ENCODE measurements around the gene SLC25A42.
"Not testable (repeated sequence)": the region's sequence is repeated elsewhere in the genome, so short reads cannot be mapped to it uniquely, and the experiment has no call there.

The SLC25A42 gene

DNA sequence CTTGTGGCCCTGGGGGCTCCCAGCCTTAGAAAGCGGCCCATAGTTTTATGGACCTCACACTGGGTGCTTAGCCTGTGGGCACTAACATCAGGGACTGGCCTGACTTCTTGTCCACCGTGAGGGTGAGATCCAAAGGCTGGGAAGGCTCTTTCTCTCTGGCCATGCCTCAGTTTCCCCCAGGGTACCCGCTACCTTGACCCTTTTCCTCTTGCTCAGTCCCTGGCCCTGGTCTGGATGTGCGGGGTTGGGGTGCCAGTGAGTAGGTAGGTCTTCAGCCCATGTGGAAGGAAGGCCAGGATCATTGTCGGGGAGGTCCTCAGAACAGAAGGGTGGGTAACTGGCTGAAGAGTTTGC lies 76.1 kb downstream of the SLC25A42 start:
- no peak for FAIRE-seq

DNA sequence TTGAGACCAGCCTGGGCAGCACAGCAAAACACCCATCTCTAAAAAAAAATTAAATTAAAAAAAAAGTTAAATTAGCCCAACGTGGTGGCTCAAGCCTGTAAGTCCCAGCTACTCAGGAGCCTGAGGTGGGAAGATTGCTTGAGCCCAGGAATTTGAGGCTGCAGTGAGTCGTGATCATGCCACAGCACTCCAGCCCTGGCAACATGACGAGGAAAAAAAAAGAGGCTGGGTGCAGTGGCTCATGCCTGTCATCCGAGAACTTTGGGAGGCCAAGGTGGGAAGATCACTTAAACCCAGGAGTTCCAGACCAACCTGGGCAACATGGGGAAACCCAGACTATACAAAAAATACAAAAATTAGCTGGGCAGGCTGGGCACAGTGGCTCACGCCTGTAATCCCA lies 76.7 kb downstream of the SLC25A42 start:
- no peak for FAIRE-seq

DNA sequence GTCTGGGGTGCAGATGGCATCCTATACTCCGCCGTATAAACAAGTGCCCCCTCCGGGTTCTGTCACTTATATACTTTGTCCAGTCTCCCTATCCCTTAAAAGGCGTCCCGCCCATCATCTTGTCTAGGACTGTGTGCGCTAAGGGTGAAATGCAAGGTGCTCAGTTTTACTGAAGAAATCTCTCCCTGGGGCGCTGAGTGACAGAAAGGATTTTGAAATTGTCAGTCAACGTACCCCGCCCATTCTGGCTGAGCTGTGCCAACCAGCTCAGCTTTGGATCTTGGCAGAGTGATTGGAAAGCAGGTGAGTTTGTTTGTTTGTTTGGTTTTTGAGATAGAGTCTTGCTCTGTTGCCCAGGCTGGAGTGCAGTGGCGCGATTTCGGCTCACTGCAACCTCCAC lies 78.6 kb downstream of the SLC25A42 start:
- FAIRE-seq, result no peak

DNA sequence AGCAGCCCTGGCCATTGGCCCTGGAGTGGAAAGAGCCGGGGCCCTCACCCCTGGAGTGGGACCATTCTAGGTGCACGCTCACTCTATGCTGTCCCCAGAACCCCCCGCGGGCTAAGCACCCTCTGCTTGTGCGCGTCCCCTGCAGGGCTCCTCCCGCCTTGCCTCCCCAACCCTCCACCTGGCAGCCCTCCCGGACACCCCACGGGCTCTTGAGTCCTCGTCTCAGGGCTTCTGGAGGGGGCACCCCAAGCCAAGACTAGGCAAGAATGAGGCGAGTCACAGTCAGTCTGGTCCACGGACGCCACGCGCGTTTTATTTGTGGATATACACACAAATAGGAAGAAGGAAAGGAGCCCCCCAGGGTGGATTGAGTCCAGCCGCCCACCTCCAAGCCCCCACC lies 81.5 kb downstream of the SLC25A42 start:
- no peak for FAIRE-seq

DNA sequence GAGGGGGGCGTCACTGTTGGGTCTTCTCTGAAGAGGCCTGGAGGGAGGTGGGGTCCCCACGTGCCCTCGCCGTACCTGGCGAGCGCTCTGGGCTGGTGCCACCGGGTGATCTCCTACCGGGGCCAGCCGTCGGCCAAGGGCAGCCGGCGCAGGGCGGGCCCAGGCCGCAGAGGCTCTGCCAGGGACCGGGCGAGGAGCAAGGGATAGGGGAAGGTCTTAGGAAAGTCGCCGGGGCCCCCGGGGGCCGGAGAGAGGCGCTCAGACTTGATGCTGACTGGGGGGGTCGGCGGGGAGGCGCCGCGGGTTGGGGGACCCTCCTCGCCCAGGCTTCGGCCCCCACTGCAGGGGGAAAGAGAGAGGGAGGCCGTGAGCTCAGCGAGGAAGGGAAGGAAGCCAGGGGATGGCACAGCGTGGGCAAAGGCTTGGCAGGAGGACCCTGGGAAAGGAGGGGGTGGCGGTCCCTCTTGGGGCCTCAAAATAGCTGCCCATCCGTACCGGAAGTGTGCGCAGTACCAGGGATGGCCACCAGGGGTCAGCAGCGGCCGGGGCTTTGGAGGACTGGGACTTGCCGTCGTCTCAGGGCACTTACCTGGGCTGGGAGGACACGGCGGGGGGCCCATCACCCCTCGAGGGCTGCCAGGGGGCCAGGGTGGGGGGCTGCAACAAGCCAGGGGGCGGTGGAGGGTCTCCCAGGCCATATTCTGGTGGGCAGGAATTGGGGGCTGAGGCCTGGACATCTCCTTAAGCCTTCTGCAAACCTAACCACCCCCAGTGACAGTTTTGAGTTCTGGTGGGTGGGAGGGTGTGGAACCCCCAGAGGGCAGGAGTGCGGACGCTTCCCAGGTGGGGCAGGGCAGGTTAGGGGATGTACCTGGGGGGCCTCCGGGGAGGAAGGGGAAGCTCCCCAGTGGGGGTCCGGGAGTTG lies 82.2 kb downstream of the SLC25A42 start:
- no peak for FAIRE-seq

DNA sequence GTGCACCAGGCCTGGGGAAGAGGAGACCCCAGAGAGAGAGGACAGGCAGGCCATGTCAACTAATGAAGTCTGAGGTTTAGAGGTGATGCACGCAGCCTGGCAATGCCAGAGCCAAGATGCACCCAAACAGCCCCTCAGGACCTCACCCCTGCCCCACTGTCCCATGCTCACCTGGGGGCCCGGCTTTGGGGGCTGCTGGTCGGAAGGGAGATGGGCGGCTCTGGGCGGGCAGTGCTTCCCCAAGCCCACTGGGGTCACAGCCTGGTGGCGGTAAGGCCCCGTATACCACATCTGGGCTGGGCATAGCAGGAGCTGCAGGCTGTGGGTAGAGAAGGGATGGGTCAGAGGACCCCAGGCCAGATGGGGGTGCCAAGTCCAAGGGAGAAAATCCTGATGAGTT lies 83.1 kb downstream of the SLC25A42 start:
- no peak for FAIRE-seq

DNA sequence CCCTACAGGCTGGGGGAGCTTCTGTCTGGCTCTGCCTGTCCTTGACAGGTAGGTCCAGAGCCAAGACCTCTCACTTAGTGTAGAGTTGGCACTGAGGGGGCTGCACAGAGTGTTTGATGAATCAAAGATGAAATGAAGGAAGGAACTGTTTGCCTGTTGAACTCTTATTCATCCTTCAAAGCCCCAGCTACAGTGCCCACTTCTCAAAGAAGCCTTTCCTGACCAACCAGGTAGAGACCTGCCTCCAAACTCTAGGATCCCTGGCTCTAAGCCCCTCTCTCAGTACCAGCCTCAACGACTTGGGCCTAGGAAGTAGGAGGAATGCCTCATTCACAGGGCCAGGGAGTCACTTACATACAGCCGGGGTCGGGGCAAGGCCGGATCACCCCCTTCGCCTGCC lies 83.5 kb downstream of the SLC25A42 start:
- no peak for FAIRE-seq

DNA sequence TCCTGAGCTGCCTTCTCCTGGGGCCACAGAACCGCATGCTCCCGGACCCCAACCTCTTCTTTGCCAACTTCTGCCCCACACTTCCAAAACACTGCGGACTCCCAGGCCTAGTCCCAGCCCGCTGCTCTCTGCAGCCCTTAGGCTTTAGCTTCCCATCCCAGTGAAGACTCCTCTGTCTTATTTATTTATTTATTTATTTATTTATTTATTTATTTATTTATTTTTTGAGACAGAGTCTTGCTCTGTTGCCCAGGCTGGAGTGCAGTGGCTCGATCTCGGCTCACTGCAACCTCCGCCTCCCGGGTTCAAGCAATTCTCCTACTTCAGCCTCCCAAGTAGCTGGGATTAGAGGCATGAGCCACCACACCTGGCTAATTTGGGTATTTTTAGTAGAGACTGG lies 84.7 kb downstream of the SLC25A42 start:
- FAIRE-seq, result not testable (repeated sequence)

DNA sequence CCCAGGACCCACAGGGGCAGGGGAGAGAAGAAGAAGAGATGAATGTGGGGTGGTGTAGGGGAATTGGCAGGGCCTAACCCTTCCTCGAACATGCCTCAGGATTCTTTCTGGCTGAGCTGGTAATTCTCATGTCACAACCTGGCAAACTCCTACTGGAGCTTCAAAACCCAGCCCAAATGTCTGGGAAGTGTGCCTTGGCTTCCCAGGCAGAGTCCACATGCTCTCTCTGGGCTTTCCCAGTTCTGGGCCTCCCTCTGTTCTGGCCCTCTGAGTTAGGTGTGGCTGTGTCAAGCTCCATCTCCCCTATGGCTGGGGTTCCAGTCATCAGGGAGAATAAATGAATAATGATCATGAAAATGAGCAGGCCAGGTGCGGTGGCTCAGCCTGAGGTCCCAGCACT lies 85.6 kb downstream of the SLC25A42 start:
- FAIRE-seq, result no peak

DNA sequence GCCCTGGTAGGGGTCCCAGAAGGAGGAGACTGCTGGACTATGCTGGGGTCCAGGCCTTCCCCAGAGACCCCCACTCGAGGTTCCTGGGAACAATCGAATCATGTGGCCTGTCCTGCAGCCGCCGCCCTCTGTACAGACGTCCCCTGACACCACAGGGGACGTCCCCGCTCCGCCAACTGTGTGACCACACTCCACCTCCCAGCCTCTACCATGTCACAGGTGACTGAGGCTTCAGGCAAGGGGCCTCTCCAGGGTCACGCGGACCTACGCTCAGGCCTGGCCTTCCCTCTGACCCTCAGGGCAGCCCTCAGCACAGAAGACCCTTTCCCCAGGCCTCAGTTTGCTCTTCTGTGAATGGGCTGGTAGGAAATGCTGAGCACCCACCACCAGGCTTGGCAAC lies 87.6 kb downstream of the SLC25A42 start:
- no peak for FAIRE-seq

DNA sequence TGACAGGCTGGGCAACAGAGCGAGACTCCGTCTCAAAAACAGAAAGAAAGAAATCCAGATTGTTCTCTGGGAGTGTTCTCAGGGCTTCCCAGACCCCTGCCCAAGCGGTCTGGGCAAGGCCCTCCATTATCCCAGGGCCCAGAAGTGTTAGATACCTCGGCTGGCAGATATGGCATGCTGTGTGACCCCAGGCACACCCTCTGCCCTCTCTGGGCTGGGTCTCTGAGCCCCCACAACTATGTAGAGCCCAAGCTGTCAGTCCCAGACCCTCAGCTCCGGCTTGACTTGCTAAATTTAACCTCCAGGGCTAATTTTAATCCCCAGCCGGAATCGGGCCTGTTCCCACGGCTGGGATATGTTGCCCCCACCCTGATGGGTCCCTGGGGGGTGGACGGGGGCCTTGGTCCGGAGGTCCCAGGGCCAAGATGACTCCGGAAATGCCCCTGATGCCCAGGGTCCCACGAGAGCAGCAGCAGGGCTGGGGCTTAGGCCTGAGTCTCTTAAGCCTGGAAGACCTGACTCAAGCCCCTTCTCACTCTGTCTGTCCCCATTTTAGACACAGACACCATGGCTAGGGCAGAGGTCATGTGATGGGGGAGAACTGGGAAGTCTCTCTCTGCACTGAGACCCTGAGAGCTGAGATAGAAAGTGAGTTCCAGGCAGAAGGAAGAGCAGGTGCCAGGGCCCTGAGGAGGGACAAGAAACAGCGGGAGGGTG lies 89.0 kb downstream of the SLC25A42 start:
- no peak for FAIRE-seq

DNA sequence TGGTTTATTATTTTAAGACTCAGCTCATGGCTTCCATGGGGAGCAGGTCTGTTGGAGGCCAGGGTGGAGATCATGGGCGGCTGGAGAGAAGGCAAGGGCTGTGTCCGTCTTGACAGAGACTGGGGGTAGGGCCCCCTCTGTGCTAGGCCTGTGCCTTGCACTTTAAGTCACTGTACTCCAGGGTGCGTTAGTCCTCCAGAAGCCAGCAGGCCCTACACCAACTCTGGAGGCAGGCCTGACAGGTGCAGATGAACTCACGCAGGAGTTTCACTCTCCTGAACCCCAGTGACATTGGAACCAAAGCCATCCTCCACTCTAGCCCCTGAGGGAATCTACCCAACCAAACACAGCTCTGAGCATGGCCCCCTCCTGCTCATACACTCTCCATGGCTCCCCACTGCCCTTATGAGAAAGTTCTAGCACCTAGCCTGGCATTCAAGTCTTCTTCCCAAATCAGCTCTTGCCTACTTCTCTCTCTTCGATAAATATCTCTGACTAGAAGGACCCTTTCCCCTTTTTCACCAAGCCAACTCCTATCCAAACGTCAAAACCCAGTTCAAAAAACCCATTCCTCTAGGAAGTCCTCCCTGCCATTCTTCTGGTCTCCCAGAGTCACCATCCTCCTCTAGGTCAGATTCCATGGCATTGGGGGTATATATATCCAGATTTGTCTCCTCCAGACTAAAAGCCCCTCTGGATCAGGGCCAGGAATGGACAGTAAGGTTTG lies 91.1 kb downstream of the SLC25A42 start:
- no peak for FAIRE-seq

DNA sequence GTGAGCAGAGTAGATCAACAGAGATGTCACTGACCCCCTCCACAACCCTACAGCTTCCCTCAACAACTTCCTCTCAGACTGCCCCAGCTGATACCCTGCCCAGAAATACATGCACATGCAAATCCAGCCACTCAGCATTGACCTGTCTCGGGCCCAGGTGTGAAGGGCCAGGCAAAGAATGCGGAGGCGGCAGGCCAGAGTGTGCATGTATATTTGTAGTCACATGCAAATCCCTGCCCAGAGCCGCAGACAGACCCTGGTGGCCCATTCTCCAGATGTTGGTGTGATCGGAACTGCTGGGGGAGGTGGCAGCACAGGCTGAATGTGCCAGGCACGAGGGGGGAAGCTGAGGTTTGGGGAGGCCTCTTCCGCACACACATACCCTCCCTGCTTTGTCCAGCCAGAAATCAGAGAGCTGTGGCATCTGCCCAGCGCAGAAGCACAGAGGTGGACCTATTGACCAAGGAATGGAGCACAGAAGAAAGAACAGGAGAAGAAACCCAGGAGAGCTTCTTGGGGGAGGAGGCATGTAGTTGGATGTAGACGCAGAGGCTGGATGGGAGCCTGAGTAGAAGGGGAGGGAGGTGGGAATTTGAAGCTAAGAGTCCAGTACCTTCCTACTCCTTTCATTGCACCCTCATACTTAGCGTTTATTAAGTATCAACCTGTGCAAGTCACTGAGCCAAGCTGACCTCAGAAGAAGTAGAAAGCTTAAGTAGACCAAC lies 91.9 kb downstream of the SLC25A42 start:
- no peak for FAIRE-seq

DNA sequence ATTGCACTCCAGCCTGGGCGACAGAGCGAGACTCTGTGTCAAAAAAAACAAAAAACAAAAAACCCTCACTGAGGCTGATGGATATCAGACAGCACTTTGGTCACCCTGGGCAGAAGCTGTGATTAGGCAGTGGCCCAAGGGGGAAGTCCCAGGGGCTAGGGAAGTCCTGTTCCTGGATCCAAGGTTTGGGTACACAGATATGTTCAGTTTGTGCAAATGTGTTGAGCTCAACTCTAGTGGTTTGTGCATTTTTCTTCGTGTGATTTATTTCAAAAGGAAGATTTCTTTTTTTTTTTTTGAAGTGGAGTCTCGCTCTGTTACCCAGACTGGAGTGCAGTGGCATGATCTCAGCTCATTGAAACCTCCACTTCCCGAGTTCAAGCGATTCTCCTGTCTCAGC lies 94.0 kb downstream of the SLC25A42 start:
- no peak for FAIRE-seq

DNA sequence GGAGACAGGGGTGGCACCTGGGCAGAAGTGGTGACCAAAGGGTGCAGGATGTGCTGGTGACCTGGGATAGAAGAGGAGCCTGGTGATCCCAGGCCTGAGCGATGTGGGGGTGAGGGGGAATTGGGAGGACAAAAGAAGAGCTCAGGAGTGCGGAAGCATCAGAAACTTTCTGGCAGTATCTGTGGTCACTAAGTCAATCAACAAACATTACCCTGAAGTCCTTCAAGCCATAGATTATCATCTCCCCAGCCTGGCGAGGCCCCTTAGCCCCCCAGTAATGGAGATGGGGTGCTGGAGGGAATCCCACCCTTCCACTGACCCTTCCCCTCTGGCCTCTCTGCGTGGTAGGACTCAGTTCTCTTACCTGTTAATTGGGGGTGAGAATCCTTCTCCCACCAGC lies 95.7 kb downstream of the SLC25A42 start:
- no peak for FAIRE-seq

DNA sequence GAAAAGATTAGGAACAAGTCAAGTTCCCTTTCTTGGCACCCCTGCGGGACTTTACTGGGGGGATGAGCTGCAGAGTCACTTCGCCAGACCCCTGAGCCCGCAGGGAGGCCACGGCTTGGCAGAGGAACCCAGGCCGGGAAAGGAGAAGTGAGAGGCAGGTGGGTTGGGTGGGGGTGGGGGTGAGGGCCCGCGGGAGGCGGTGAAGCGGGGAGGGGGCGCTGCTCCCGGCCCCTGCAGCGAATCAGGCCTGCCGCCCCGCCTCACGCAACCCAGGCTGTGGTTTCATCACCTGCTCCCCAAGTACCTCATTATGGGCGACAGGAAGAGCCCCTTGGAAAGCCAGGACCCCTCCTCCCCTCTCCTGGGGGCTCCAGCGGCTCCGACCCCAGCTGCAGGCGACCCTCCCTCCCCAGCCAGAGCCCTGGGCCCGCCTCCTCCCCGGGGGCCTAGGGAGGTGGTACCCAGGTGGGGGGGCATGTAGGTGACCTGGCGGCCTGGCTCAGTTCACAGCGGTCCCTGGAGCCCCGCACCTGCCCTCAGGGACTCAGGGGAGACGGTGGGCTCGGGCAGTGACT lies 96.8 kb downstream of the SLC25A42 start:
- no peak for FAIRE-seq

DNA sequence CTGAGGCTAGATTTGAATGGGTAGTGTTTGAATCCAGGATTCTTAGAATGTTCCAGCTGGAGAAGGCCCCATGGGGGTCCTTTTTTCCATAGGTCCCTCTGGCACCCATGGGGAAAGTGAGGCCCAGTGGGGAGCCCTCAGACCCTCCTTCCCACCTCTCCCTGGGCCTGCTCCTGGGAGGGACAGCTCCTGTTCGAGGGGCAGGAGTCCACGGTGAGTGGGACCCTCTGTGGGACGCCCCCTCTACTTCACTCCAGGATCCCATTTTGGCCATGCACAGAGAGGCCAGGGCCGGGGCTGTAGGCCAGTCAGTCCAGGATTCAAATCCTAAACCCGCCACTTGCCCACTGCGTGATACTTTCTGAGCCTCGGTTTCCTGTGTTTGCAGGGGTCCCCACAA lies 98.7 kb downstream of the SLC25A42 start:
- no peak for FAIRE-seq

Measured in endometrium (tissue), 2 donors.